Right lung (tissue), 5 donors: ENCODE measurements around the gene ARHGEF6. TPM values are rescaled to one million over a fixed set of nuclear protein-coding genes. Genes with fewer than 3 reads are reported as not detected.

Source experiments
- DNase-seq, 2 donors: peaks; one replicate each; pipeline ENCODE4 v3.0.0-alpha.2; 2013
- polyA plus RNA-seq, 5 donors: library from polyadenylated mRNA; unstranded; fragments of 120-200 nt; gene quantifications; one replicate each; pipeline versions ENCODE4 v1.2.1 to v1.2.3, GENCODE V29; 2013; ENCODE audit warnings: inconsistent platforms in 1 of 5, low replicate concordance in 1 of 5; ENCODE audit not compliant: insufficient read length in 5 of 5, insufficient read depth in 1 of 5

The ARHGEF6 gene
- polyA plus RNA-seq, 5 donors: 14.5 to 23.7 (median 21.0) TPM

DNA sequence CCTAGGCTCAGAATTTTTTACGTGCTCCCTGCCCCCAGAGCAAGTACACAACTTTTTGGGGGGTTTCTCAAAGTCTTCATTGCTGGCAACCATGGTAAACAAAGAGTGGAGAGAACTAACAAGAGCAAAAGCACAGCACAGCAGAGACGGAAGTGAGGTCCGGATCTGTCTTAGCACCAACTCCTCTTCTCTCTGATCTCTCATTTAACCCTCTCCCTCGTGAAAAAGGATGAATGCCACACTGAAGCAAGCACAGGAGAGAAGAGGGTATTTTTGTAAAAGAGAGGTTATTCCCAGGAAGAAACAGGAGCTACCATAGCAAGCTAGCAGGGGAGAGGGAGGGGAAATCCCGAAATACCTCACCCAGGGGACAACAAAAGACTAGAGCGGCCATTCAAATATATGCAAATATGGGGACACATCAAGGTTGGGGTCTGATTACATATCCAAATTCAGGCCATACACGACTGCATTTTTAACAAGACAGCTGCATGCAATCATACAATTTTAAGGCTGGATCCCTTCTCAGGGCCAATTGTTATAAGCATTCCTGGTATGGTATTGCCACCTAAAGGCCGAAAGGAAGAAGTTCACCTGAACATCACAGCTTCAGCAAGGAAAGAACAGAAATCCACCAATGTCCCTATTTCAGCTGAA, 86.2 kb downstream of the ARHGEF6 start:
- peak; percentile 27 to 50 for DNase-seq

DNA sequence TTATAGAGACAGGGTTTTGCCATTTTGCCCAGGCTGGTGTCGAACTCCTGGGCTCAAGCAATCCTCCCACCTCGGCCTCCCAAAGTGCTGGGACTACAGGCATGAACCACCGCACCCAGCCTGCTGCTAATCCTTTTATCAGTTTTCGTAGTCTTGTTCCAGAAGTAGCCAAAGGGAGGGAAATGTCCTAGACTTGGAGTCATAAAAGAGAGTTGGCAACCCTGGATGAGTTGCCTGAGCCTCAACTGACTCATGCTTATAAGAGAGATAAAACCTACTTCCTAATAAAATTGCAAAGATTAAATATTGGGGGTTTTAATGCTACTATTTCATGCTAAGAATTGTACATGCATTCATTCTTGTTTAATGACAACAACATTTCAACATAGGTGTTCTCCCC, 88.5 kb downstream of the ARHGEF6 start:
- DNase-seq: no peak

DNA sequence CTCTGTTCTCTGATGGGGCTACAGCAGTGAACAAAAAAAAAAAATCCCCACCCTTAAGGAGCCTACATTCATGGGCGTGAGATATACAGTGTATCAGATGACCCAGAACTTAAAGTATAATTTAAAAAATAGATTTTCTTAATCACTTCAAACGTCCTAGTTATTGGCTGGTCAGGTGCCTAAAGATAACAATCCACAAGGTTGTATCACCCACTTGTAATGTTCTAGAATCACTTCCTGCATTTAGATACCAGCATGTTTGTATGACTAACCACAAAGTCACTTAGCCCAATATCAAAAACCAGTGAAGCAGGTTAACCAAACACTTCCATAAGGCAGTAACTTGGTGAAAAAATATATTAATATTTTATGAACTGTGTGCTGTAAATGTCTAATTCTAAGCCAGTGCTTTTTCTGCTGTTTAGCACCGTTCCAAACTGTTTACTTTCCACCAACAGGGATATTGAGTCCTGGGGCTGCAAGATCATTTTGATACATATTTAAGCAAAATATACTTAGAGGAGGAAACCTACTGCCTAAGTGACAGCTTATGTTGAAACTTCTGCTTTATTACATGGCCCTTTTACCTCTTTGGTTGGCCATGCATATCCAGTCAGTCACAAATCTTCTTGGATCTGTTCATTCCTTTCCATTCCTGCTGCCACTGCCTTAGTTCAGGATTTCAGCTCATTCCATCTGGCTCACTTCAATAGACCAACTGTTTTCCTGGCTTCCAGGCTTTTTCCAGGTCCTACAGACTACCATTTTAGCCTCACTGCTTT, 89.5 kb downstream of the ARHGEF6 start:
- DNase-seq: no peak

DNA sequence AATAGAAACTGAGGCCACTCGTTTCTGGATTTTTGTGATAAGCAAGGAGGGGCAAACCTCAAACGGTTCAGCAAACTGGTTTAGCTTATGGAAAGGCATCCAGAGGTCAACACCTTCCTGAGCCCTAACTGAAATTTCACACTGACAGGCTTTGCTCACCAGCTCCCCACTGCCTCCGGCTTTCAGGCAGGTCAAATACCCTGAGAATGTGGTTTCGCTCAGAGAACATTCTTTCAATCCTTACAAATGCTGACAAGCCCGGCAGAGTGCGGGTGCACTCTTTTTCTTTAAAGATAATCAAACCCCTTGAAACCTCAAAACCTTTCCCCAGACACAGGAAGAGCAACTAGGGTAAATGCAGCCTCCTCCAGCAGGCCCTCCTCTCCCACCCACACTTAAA, 91.3 kb downstream of the ARHGEF6 start:
- DNase-seq: no peak

DNA sequence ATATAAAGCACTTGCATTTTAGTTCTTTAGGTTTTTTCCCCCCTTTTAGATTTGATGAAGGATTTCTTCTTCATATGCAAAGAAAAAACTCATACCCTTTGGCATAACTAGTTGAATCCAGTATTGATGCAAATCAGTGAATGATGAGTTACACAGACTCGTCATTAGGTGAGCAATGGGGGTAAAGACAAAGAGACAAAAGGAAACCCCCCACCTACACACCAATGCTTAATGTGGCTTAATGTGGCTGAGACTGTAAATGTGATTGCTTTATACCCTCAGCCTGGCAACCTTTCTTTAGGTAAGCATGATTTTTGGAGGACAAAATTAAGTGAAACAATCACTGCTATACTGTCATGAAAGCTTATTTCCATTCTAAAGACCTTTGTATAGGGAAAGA, 93.3 kb downstream of the ARHGEF6 start:
- DNase-seq: no peak

DNA sequence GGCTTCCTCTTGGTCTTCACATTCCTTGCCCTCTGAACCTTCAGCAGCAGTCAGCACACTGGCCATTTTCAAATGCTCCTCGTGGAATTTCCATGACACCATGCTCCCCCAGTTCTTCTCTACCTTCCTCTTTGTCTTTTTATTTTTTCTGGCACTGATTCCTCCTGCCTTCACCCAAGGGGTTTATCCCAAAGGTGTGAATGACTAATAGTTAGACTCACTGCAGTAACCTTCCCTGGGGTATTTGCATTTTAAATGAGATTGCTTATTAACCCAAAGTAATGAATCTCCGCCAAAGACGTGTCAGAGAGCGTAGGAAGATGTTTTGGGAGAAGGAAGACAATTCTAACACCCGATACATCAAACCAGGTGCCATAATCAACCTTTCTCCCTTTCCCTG, 96.6 kb downstream of the ARHGEF6 start:
- DNase-seq: no peak

DNA sequence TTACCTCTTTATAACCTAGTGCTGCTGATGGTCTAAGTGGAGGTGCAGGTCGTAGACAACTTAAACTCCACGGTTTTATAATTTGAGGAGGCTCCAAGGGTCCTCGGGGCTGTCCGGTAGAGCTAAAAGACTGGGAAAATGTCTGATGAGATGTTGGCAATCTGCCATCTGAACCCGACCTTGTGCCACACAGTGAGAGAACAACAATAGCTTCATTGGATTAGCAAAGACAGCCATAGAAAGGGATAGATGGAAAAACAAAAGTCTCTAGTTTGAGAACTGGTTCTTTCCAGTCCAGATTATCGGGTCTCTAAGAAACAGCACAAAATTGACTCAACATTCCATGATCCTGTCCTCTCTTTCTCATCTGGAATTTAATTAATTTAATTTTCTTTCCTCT, 101.2 kb downstream of the ARHGEF6 start:
- no peak for DNase-seq

DNA sequence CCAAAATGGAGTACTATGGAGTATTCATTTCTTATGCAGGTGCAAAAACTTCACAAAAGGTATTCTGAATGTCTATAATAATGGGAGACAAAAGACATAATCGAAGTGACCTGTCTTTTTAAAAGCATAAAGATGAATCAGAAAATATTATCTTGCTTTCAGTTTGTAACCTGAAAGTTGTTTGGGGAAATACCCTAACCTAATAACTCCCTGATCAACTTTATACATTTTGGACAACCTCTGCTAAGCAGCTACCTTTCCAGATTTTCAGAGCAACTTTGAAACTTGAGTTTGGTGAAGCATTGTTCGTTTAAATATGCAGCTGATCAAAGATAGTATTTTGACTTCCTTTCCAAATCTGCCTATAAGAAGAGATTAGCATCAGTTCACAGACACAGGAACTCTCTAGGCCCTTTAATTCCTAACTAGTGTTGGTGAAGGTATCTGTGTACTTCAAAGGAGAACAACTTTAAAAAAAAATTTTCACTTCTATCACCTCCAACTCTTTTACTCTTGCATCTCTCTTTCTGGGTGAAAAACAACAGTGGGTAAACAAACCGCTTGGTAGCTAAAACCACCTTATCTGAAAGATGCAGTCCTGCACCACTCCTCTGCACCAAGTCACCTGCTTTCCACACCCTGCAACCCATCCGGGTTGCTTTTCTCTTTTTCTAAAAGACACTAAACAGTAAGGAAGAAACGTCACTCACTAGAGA, 106.3 kb downstream of the ARHGEF6 start:
- DNase-seq: no peak

DNA sequence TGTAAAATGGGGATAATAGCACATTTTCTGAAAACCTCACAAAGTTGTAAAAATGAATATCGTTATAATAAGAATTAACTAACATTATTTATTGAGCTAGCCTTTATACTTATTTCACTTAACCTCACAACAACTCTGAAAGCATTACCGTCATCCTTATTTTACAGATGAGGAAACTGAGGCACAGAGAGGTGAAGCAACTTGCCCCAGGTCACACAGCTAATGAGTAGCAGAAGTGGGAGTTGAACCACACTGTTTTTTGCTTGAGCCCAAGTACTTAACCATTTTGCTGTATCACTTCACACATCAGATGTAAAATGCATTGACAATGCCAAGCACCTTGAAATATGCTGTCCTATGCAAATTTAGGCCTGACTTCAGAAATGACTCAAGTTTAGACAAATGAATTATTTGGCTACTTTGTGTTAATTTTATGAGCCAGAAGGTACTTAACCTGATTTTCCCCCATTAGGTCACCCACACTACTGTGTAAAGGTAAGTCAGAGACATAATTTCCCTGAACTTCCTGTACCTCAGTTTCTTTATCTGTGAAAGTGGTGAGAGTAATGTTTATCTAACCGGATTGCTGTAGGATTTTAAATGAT, 109.6 kb downstream of the ARHGEF6 start:
- DNase-seq: no peak

DNA sequence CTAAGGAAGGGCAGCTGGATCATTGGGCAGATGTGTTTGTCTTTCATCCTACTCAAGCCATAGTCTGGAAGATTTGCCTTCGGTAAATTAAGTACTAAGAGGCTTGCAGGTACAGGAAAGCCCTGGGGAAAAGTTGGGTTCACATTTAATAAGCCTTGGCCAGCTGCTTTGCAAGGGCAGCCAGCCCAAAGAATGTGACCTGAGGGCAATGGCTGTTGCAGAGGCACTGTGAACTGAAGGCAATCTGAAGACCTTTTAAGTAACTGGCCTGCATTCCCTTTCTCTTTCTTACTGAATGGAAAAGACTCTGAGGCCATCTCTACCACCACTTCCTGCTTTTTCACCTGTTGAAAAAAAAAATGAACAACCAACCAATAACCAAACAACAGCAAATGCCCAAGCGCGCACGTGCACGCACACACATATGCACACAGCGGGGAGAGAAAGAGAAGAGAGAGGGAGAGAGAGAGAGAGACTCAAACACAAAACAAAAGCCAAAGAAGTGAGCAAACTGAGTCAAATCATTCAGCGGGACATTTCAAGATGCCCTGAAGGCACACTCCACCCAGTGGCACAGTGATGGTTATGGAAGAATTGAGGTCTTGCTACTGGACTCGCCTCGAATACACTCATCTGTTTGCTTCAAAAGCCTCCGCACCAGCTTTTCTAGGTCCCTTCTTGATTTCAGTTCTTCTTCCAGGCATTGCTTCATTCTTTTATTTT, 113.1 kb downstream of the ARHGEF6 start:
- DNase-seq: no peak

DNA sequence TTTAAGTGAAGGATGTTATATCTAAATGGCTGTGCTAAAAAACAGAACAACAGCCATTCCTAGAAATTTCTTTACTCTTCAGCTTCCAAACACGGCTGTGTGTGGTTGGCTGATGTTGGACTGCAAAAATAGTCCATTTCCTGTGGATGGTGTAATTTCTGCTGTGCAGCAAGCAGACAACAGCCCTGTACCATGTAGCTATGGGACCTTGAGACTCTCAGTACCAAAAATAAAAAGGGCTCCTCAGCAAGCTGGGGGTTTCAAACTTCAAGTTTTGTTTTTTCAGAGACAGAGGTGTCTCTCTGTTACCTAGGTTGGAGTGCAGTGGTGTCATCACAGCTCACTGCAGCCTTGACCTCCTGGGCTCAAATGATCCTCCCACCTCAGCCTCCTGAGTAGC, 114.6 kb downstream of the ARHGEF6 start:
- DNase-seq: no peak

DNA sequence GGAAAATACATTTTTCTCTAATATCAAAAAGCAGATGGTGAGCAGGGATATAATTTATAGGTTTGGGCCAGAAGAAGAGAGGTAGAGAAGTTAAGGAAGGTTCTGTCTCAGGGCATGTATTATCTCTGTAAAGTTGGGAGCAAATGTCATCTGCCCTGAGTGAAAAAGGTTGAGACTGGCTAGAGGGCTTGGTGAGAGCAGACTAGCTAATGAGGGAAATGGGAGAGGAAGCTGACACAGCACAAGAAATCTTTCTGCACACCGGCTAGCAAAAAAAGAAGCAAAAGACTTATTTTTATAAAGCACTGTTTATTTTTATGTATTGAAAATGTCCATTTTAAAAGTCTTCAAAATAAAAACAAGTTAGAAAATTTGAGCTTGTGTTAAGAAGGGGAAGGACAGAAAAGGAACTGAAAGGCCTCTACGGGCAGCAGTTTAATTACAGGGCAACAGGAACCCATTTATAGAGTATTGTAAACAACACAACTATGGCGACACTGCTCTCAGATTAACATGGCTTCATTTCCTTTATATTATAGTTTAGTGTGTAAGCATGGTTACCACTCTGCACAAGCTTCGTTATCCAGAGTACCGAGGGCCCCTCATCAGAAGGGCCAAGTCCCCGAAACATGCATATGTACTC, 115.4 kb downstream of the ARHGEF6 start:
- DNase-seq: no peak

DNA sequence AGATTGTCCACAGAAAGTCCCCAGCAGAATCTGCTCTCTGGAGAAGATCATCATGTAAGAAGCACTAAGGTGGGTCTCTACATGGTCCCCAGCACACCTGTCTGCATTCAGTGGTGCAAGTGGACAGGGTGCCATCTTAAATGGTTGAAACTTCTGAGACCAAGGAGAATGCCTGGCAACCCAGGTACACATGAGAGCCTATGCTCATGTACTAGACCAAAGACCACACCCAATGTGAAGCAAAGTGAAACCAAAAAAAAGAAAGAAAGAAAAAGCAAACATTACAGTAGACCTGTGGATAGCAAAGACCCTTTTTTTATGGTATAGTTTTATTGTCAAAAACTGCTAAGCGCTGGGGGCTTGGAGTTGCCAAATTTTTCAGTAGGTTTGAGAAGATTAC, 117.8 kb downstream of the ARHGEF6 start:
- DNase-seq: no peak

DNA sequence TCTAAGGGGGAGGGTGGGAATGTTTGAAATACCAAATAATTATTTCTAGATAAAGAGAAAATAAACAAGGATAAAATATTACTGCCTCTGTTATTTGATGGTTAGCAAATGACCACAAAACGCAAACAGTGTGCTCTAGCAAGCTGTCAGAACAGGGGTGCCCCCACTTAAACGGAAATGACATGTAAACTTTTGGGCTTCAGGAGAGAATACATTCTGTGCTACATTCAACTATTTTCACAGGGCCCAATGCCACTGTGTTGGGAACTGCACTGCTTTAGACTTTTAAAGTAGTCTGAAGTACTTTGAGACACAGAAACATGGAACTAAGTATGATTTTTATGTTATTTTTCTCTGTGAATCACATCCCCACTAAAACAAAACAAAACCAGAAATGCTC, 118.6 kb downstream of the ARHGEF6 start:
- no peak for DNase-seq

DNA sequence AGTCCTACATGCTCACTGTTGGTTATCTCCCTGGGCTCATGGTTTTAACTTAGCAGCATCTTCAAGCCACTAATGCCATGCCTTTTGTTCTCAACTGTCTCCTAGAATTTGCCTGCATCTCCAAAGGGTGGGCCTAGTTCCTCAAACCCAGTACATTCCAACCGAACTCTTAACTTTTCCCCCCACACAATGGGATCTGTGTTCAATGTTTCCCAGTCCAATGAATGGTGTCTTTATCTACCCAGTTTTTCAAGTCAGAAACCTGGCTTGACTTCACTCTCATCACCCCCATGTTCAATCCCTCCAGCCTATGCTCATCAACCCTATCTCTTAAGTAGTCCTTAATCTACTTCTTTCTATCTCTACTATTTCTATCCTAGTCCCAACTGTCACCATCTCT, 119.8 kb downstream of the ARHGEF6 start:
- no peak for DNase-seq

DNA sequence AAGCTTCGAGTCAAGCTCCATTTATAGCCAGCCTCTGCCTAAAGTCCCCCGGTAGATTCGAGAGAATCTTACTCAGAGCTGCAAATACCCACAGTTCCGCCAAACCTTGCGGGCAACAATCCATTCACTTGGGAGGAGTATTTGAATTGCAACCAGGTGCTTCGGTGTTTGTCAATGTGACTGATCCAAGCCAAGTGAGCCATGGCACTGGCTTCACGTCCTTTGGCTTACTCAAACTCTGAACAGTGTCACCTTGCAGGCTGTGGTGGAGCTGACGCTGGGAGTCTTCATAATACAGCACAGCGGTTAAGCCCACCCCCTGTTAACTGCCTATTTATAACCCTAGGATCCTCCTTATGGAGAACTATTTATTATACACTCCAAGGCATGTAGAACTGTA, 121.6 kb downstream of the ARHGEF6 start:
- no peak for DNase-seq

DNA sequence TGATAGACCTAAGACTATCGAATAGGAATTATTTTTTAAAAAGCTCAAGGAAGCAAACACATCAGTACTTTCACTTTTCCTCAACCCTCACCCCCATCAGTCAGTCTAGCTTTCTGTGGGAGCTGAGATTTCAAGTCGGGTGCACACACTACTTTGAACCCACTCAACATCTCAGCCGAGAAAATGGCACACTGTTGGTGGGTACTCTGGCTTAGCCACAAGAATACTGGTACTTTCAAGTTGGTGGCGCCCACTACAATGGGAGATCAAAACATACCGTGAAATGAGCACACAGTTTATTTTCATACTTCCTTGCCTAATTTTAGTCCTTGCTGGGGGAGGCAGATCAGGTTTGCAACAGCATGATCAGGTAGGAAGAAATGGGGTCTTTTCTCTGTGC, 122.6 kb downstream of the ARHGEF6 start:
- DNase-seq: no peak

DNA sequence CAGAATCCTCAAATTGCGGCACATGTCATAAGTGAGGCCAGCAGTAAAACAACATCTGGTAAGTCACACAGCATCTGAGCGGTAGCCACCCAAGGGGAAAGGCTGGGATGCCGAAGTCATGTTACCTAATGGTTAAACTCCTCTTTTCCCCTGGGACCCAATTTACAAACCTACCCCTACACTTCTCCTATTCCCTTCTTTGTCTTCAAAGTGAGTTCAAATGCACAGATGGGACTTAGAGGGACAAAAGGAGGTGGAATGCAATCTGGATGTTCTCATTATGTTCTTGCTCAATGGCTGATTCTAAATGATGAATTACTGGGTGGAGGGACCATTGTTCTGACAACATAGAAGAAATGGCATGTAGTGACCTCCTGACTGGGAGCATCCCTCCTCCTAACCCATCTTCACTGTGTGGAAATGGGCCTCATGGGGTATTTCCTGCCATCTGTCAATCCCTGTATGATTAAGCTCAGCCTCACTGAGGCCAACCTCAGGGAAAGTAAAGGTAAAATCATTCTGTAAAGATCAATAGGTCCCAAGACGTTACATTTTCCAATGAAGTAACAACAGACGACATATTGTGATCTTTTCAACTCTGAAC, 124.3 kb downstream of the ARHGEF6 start:
- DNase-seq: no peak

DNA sequence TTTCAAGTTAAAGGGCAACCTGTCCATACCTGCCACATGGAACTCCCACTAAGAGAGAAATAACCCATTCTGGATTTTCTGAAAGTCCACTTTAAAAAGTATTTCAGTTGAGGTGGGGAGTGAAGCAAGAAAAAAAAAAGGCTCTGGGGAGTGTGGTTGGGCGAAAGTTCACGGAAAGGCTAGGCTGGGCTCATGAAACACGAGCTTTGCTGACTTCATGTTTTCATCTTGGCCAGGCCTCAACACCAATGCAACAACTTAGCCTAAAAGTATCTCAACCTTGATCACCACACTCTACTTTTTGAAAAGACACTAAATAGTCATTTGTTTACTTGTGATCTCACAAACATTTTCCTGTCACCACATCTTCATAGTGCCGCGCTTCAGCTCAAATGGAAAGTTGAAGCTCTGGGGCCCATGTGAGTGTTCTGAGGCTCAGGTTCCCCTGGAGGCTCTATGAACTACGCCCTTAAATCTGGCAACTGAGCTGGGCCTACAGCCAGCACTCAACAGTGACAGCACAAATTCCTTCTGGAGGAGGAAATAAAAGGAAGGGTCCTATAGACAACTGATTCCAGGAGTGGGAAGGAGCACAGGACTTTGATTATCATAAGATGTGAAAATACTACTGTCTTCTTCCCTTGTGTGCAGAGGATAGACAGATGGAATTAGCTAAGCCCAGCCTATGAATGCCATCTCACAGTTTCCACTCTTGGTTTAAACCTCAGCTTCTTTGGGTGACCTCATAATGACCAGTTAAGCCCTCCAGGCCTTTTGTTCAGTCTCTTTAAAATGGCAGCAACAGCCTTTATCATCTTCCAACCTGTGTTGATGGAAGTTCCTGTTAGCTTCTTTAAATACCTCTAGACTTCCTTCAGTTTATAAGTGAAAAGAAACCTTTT, 127.7 kb downstream of the ARHGEF6 start:
- DNase-seq: no peak

DNA sequence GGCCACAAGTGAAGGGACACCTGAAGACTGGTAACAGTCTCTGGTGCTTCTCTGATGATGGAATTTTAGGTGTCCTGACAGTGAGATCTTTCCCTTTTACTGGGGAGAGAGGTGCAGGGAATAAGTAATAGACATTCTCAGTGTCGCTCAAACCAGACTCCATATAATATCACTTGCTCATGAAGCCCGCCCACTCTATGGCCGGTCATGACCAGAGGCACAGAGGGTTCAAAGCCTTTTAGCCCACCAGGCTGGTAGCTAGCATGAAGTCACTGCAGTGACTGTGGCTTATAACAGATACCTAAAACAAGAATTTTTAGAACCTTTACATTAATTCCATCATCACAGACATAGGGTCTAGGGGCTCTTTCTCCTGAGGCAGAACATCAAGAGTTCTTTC, 129.9 kb downstream of the ARHGEF6 start:
- DNase-seq: no peak
